Liver (tissue), 9 donors: ENCODE results near the gene GMNN. TPM values are rescaled to one million over a fixed set of nuclear protein-coding genes. Genes with fewer than 3 reads are reported as not detected.
"Not testable (repeated sequence)": the region's sequence is repeated elsewhere in the genome, so short reads cannot be mapped to it uniquely, and the experiment has no call there.

Experiments
- DNase-seq: peaks from one replicate; pipeline ENCODE4 v3.0.0-alpha.2; 2017; ENCODE audit warnings: low spot score
- H3K27ac ChIP-seq, 2 donors: one replicate each; pipeline ENCODE4 v1.7.0; 2013; ENCODE audit warnings: inconsistent platforms in 2 of 2, low read length in 2 of 2, control low read depth in 1 of 2, low read depth in 1 of 2, mild to moderate bottlenecking in 1 of 2
- H3K27me3 ChIP-seq, 4 donors: one replicate each; pipeline versions ENCODE4 v1.6.1 to v1.7.0; 2013; ENCODE audit warnings: low read length in 3 of 4, inconsistent platforms in 1 of 4, mild to moderate bottlenecking in 1 of 4, moderate library complexity in 1 of 4; ENCODE audit not compliant: control insufficient read depth in 4 of 4, insufficient read depth in 4 of 4
- H3K36me3 ChIP-seq, 4 donors: one replicate each; pipeline versions ENCODE4 v1.6.1 to v1.7.0; 2013; ENCODE audit warnings: low read length in 3 of 4, mild to moderate bottlenecking in 3 of 4, low read depth in 1 of 4, moderate library complexity in 1 of 4; ENCODE audit not compliant: control insufficient read depth in 4 of 4, insufficient read depth in 3 of 4
- H3K4me1 ChIP-seq, 4 donors: one replicate each; pipeline versions ENCODE4 v1.6.1 to v1.7.0; 2013; ENCODE audit warnings: low read length in 3 of 4, mild to moderate bottlenecking in 3 of 4, moderate library complexity in 1 of 4; ENCODE audit not compliant: control insufficient read depth in 4 of 4, insufficient read depth in 4 of 4
- H3K4me3 ChIP-seq, 3 donors: one replicate each; pipeline versions ENCODE4 v1.6.1 to v1.7.0; 2013; ENCODE audit warnings: low read length in 3 of 3, control low read depth in 1 of 3, low read depth in 1 of 3, mild to moderate bottlenecking in 1 of 3
- H3K9ac ChIP-seq, 2 donors: one replicate each; pipeline ENCODE4 v1.7.0; 2013; ENCODE audit warnings: low read length in 2 of 2, mild to moderate bottlenecking in 2 of 2, moderate library complexity in 2 of 2, control low read depth in 1 of 2, low read depth in 1 of 2
- H3K9me3 ChIP-seq, 4 donors: one replicate each; pipeline versions ENCODE4 v1.6.1 to v1.7.0; 2013; ENCODE audit warnings: low read length in 3 of 4; ENCODE audit not compliant: control insufficient read depth in 4 of 4
- ATF3 ChIP-seq: IDR thresholded peaks from 2 replicates; pipeline ENCODE4 v1.6.1; 2016; ENCODE audit warnings: antibody characterized with exemption
- CTCF ChIP-seq: fragments of 150-350 bp; IDR thresholded peaks from 2 replicates; pipeline ENCODE4 v1.5.1; 2017; ENCODE audit warnings: improper control_type of control experiment, low read depth, low read length; ENCODE audit not compliant: missing input control
- EGR1 ChIP-seq, 2 donors: IDR thresholded peaks; 2 replicates each; pipeline ENCODE4 v1.6.1; 2016 to 2018; ENCODE audit warnings: antibody characterized with exemption in 2 of 2, low read depth in 2 of 2
- FOXA1 ChIP-seq: IDR thresholded peaks from 2 replicates; pipeline ENCODE4 v1.6.1; 2016; ENCODE audit warnings: antibody characterized with exemption
- FOXA2 ChIP-seq: IDR thresholded peaks from 2 replicates; pipeline ENCODE4 v1.6.1; 2016; ENCODE audit warnings: antibody characterized with exemption
- GABPA ChIP-seq, 2 donors: IDR thresholded peaks in 1 of 2; conservative IDR thresholded peaks in 1 of 2; 2 replicates each; pipeline ENCODE4 v1.6.1; 2016; ENCODE audit warnings: antibody characterized with exemption in 2 of 2, mild to moderate bottlenecking in 1 of 2, moderate library complexity in 1 of 2
- HNF4A ChIP-seq, 2 donors: conservative IDR thresholded peaks; 2 replicates each; pipeline ENCODE4 v1.6.1; 2016; ENCODE audit warnings: antibody characterized with exemption in 2 of 2, mild to moderate bottlenecking in 2 of 2
- HNF4G ChIP-seq: IDR thresholded peaks from 2 replicates; pipeline ENCODE4 v1.6.1; 2016; ENCODE audit warnings: antibody characterized with exemption
- JUND ChIP-seq, 2 donors: IDR thresholded peaks; 2 replicates each; pipeline ENCODE4 v1.6.1; 2016; ENCODE audit warnings: antibody characterized with exemption in 2 of 2
- MAX ChIP-seq: IDR thresholded peaks from 2 replicates; pipeline ENCODE4 v1.6.1; 2016; ENCODE audit warnings: antibody characterized with exemption
- NR2F2 ChIP-seq: IDR thresholded peaks from 2 replicates; pipeline ENCODE4 v1.6.1; 2016; ENCODE audit warnings: antibody characterized with exemption
- RAD21 ChIP-seq, 2 donors: IDR thresholded peaks; 2 replicates each; pipeline ENCODE4 v1.6.1; 2016; ENCODE audit warnings: antibody characterized with exemption in 2 of 2, mild to moderate bottlenecking in 2 of 2
- REST ChIP-seq: IDR thresholded peaks from 2 replicates; pipeline ENCODE4 v1.6.1; 2016; ENCODE audit warnings: antibody characterized with exemption, mild to moderate bottlenecking
- RXRA ChIP-seq, 2 donors: IDR thresholded peaks; 2 replicates each; pipeline ENCODE4 v1.6.1; 2017 to 2018; ENCODE audit warnings: antibody characterized with exemption in 2 of 2, mild to moderate bottlenecking in 1 of 2
- SP1 ChIP-seq: IDR thresholded peaks from 2 replicates; pipeline ENCODE4 v1.6.1; 2018; ENCODE audit warnings: antibody characterized with exemption, mild to moderate bottlenecking
- TAF1 ChIP-seq: conservative IDR thresholded peaks from 2 replicates; pipeline ENCODE4 v1.6.1; 2016; ENCODE audit warnings: antibody characterized with exemption, mild to moderate bottlenecking
- YY1 ChIP-seq: IDR thresholded peaks from 2 replicates; pipeline ENCODE4 v1.6.1; 2016; ENCODE audit warnings: antibody characterized with exemption, mild to moderate bottlenecking
- ZBTB33 ChIP-seq: IDR thresholded peaks from 2 replicates; pipeline ENCODE4 v1.6.1; 2016; ENCODE audit warnings: antibody characterized with exemption
- WGBS: extraction: QIAGEN DNeasy Blood & Tissue Kit; methylation state at CpG from one replicate; pipeline ENCODE4 v1.1.7; 2013; 5-methylcytosine and 5-hydroxymethylcytosine counted together
- polyA plus RNA-seq, 2 donors: library from polyadenylated mRNA; stranded (reverse) in 1 of 2; unstranded in 1 of 2; fragments of 200-250 nt in 1 of 2; fragments of >200 nt in 1 of 2; fragmentation: Nextera tagmentation in 1 of 2; extraction: Ambion mirVana in 1 of 2; gene quantifications; one replicate each; pipeline versions ENCODE4 v1.2.1 to v1.2.3, GENCODE V29; 2013 to 2015
- total RNA-seq, 2 donors: library from RNA; depleted of rRNA; stranded (reverse); fragments of >200 nt; gene quantifications; one replicate each; pipeline ENCODE4 v1.2.3, GENCODE V29; 2014
- donor health status: healthy.
- donor health status: healthy.
- donor health status: healthy.
- donor health status: healthy.
- donor health status: healthy.

Gene GMNN
- total RNA-seq (10 to 100 TPM in 1 of 2 donors, 1 to 10 TPM in 1; 8.4 to 34.9 TPM), polyA plus RNA-seq (10 to 100 TPM in 1 of 2 donors, 1 to 10 TPM in 1; 8.6 to 13.5 TPM)

GRCh38 chr6:24774696-24775519 is at the start of gene GMNN:
GMNN (plus strand) TSS chr6:24774937; CDS start chr6:24777247, 2,310 bp downstream.
- Histone ChIP-seq H3K9ac (peak within 1 kb of the TSS; percentile 77 to 94), H3K27ac (peak within 1 kb of the TSS; percentile 94 to 98), H3K9me3 (no peaks in the 10 kb centered on the region), H3K4me3 (peak within 1 kb of the TSS; percentile 84 to 96 (median 88)), H3K4me1 (peaks cover 5 to 30% (median 15%) of the 10 kb centered on the region in 4 donors), H3K36me3 (no peaks in the 10 kb centered on the region), H3K27me3 (no peaks in the 10 kb centered on the region)
- WGBS, result under 1% methylated on average over 75 of the region's 75 CpGs
- no peak for TF ChIP-seq FOXA2
- TF ChIP-seq FOXA1, result no peak
- TF ChIP-seq REST, result no peak
- peak; percentile 30 for TF ChIP-seq TAF1
- TF ChIP-seq RXRA (IDR thresholded peaks at IDR 0.05), result peak; percentile 21 to 26
- no peak for TF ChIP-seq CTCF
- peak; percentile 60 for TF ChIP-seq SP1
- peak; percentile 27 for TF ChIP-seq YY1
- peak in 1 of 2 donors; percentile 39 for TF ChIP-seq GABPA (IDR thresholded peaks at IDR 0.05 in 1 of 2, conservative IDR thresholded peaks at IDR 0.05 in 1 of 2)
- TF ChIP-seq RAD21 (IDR thresholded peaks at IDR 0.05), result peak in 1 of 2 donors; percentile 31
- no peak for TF ChIP-seq JUND (IDR thresholded peaks at IDR 0.05)
- no peak for TF ChIP-seq MAX
- peak; percentile 98 for TF ChIP-seq NR2F2
- TF ChIP-seq ATF3, result no peak
- peak; percentile 34 to 55 for TF ChIP-seq HNF4A (conservative IDR thresholded peaks at IDR 0.05)
- TF ChIP-seq HNF4G, result no peak
- TF ChIP-seq ZBTB33, result no peak
- no peak for TF ChIP-seq EGR1 (IDR thresholded peaks at IDR 0.05; ENCODE audit: low read depth in 2 of 2)
- peak; percentile 99 for DNase-seq

GRCh38 chr6:24730653-24731052 is 44.1 kb upstream of the GMNN start:
- H3K27me3 ChIP-seq, DNase-seq, H3K36me3 ChIP-seq, H3K4me3 ChIP-seq, H3K4me1 ChIP-seq, H3K9me3 ChIP-seq, H3K27ac ChIP-seq, H3K9ac ChIP-seq: not testable (repeated sequence)
- WGBS, result 95% methylated on average over 3 of the region's 3 CpGs

GRCh38 chr6:24731456-24732134 is 43.1 kb upstream of the GMNN start:
- 92% methylated on average over 6 of the region's 6 CpGs for WGBS
- not testable (repeated sequence) for DNase-seq, H3K36me3 ChIP-seq, H3K9me3 ChIP-seq, H3K9ac ChIP-seq, H3K27me3 ChIP-seq, H3K4me1 ChIP-seq, H3K27ac ChIP-seq
- H3K4me3 ChIP-seq, result peak overlapping the region in 1 of 3 donors; percentile 45
